GM21619 (cell line): ENCODE measurements around the gene TRAF1.

Source experiments
- ATAC-seq: cut with Tn5 transposase; IDR thresholded peaks from one replicate; pipeline ENCODE4 v1.9.1; 2021; ENCODE audit not compliant: unreplicated experiment

TRAF1 gene

DNA sequence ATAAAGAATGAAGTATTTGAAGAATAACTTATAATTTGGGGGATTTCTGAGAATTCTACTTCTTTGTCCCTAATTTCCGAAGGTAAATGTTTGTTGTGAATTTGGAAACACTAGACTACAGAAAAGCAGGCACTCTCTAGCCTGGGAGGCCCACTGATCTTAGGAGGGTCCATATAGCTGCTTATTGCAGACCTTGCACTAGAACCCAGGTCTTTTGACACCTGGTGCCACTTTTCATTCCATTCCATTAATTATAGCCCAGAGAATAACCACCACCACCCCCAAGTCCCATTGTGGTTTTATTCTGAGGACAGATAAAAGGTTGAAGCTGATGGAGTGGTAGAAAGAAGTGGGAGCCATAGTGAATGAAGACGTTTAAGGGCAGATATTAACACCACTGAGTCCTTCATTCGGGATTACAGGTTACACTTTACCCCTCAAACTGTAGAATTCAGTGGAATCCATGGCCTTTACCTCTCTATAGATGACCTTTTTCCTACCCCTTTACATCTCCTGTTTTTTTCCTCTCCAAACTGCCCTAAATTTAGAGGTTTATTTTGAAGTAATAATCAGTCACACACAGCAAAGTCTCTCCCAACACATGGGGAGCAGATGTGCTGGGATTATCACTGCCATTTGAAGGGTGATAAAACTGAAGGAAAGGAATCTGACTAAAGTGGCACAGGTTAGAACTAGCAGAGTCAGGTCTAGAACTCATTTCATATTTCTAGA is 71.8 kb downstream of the TRAF1 start:
- no peak for ATAC-seq

DNA sequence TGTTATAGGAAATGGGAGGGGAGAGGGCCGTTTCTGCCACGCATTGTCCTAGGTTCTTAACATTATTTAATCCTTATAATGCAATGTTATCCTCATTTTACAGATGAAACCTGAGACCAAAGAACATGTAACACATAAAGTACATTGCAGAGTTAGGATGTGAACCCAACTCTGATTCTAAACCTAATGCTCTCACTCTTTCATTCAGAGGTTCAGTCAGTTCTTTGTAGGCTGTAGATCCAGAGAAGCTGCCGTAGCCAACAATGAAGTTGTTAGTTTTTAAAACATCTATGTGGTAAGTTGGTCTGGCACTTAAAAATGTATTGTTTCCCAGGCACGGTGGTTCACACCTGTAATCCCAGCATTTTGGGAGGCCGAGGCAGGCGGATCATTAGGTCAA is 73.4 kb downstream of the TRAF1 start:
- no peak for ATAC-seq
